HG03469 (cell line): ENCODE results near the gene CATSPERE.
"Not testable (repeated sequence)": the region's sequence is repeated elsewhere in the genome, so short reads cannot be mapped to it uniquely, and the experiment has no call there.

Source experiments
- ATAC-seq: cut with Tn5 transposase; IDR thresholded peaks from one replicate; pipeline ENCODE4 v1.9.1; 2021; ENCODE audit warnings: mild to moderate bottlenecking, moderate library complexity, moderate number of reproducible peaks; ENCODE audit not compliant: unreplicated experiment

Gene CATSPERE

GRCh38 chr1:244536316-244536715 is 75.2 kb downstream of the CATSPERE start:
- ATAC-seq, result no peak

GRCh38 chr1:244545511-244545910 is 84.4 kb downstream of the CATSPERE start:
- ATAC-seq, result no peak

- no peak for ATAC-seq
Measured at GRCh38 chr1:244548558-244549115, 87.6 kb downstream of the CATSPERE start.

GRCh38 chr1:244552336-244552735 is 91.3 kb downstream of the CATSPERE start:
- ATAC-seq, result no peak

- ATAC-seq, result no peak
Measured at GRCh38 chr1:244556263-244556662, 95.2 kb downstream of the CATSPERE start.

- no peak for ATAC-seq
Measured at GRCh38 chr1:244557565-244557964, 96.5 kb downstream of the CATSPERE start.

GRCh38 chr1:244559561-244559960 is 98.5 kb downstream of the CATSPERE start:
- ATAC-seq, result no peak

- ATAC-seq, result not testable (repeated sequence)
Measured at GRCh38 chr1:244562877-244563276, 101.8 kb downstream of the CATSPERE start.

- no peak for ATAC-seq
Measured at GRCh38 chr1:244573768-244574167, 112.7 kb downstream of the CATSPERE start.

GRCh38 chr1:244576259-244576892 is 115.3 kb downstream of the CATSPERE start:
- no peak for ATAC-seq

- ATAC-seq, result not testable (repeated sequence)
Measured at GRCh38 chr1:244578205-244578604, 117.1 kb downstream of the CATSPERE start.

- ATAC-seq, result no peak
Measured at GRCh38 chr1:244583358-244583982, 122.4 kb downstream of the CATSPERE start.

- no peak for ATAC-seq
Measured at GRCh38 chr1:244585867-244586266, 124.8 kb downstream of the CATSPERE start.

- ATAC-seq, result no peak
Measured at GRCh38 chr1:244590670-244591069, 129.6 kb downstream of the CATSPERE start.

GRCh38 chr1:244598611-244599010 is 137.5 kb downstream of the CATSPERE start:
- ATAC-seq, result no peak

- peak; percentile 95 for ATAC-seq
Measured at GRCh38 chr1:244599937-244600350, 138.9 kb downstream of the CATSPERE start.

GRCh38 chr1:244601336-244601735 is 140.3 kb downstream of the CATSPERE start:
- ATAC-seq, result no peak

- no peak for ATAC-seq
Measured at GRCh38 chr1:244603498-244603897, 142.4 kb downstream of the CATSPERE start.

- no peak for ATAC-seq
Measured at GRCh38 chr1:244605835-244606370, 144.8 kb downstream of the CATSPERE start.

- ATAC-seq, result no peak
Measured at GRCh38 chr1:244614113-244614836, 153.2 kb downstream of the CATSPERE start.

GRCh38 chr1:244614879-244615278 is 153.8 kb downstream of the CATSPERE start:
- ATAC-seq, result no peak
